ENCODE data around the gene TTC21A.

DNA sequence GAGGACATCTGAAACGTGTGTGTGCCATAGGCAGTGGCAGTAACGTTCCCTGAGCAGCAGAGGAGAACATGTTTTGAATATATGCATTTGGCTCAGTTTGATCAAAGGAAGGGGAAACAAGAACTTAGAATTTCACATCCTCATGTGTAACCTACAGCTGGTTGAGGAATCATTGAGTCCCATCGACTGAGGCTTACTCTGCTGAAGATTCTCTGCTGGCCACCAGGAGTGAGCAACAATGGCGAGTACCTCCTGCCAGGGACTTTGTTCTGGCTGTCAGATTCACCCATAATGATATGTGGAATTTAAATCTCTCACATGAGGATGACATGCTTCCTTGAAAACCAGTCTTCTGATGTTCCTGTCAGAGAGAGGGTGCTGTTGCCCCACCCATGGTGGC lies 21.3 kb upstream of the TTC21A start:
- TF ChIP-seq, protein P1, sequence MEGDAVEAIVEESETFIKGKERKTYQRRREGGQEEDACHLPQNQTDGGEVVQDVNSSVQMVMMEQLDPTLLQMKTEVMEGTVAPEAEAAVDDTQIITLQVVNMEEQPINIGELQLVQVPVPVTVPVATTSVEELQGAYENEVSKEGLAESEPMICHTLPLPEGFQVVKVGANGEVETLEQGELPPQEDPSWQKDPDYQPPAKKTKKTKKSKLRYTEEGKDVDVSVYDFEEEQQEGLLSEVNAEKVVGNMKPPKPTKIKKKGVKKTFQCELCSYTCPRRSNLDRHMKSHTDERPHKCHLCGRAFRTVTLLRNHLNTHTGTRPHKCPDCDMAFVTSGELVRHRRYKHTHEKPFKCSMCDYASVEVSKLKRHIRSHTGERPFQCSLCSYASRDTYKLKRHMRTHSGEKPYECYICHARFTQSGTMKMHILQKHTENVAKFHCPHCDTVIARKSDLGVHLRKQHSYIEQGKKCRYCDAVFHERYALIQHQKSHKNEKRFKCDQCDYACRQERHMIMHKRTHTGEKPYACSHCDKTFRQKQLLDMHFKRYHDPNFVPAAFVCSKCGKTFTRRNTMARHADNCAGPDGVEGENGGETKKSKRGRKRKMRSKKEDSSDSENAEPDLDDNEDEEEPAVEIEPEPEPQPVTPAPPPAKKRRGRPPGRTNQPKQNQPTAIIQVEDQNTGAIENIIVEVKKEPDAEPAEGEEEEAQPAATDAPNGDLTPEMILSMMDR (IDR thresholded peaks at IDR 0.05; ENCODE audit: low read length), result no peak
- no peak for TF ChIP-seq EZH2phosphoT487 (IDR thresholded peaks at IDR 0.05; ENCODE audit: low read length)
